GM11168 (cell line): ENCODE measurements around the gene ZDHHC8.

Source experiments
- in situ Hi-C: fragments of 300-500 bp; cut with MboI; formaldehyde crosslinking; loops from one replicate; pipeline ENCODE4 v1.12.0; 2022; ENCODE audit warnings: low sequenced_read_pairs; ENCODE audit not compliant: unreplicated experiment

Gene ZDHHC8

GRCh38 chr22:20095521-20095920, 36.1 kb upstream of the ZDHHC8 start:
- in situ Hi-C loops = no loop called here

GRCh38 chr22:20096574-20097420, 34.8 kb upstream of the ZDHHC8 start:
- in situ Hi-C loops = no loop called here

GRCh38 chr22:20099099-20099711, 32.4 kb upstream of the ZDHHC8 start:
- in situ Hi-C loops = no loop called here

- in situ Hi-C loops = no loop called here
Measured at GRCh38 chr22:20101638-20102037, 30.0 kb upstream of the ZDHHC8 start.

- in situ Hi-C loops = no loop called here
Measured at GRCh38 chr22:20102203-20102780, 29.3 kb upstream of the ZDHHC8 start.

- in situ Hi-C loops = no loop called here
Measured at GRCh38 chr22:20105456-20106204, 26.0 kb upstream of the ZDHHC8 start.

- in situ Hi-C loops = no loop called here
Measured at GRCh38 chr22:20106205-20106848, 25.3 kb upstream of the ZDHHC8 start.

- in situ Hi-C loops = no loop called here
Measured at GRCh38 chr22:20106849-20107237, 24.8 kb upstream of the ZDHHC8 start.

- in situ Hi-C loops = no loop called here
Measured at GRCh38 chr22:20107471-20107901, 24.1 kb upstream of the ZDHHC8 start.

GRCh38 chr22:20107951-20108756, 23.4 kb upstream of the ZDHHC8 start:
- in situ Hi-C loops = no loop called here

- in situ Hi-C loops = no loop called here
Measured at GRCh38 chr22:20108757-20109230, 22.8 kb upstream of the ZDHHC8 start.

GRCh38 chr22:20109411-20110358, 21.9 kb upstream of the ZDHHC8 start:
- in situ Hi-C loops = no loop called here

- in situ Hi-C loops = no loop called here
Measured at GRCh38 chr22:20110359-20110985, 21.1 kb upstream of the ZDHHC8 start.

GRCh38 chr22:20111045-20111688, 20.4 kb upstream of the ZDHHC8 start:
- in situ Hi-C loops = no loop called here

- in situ Hi-C loops = no loop called here
Measured at GRCh38 chr22:20111689-20112622, 19.6 kb upstream of the ZDHHC8 start.
